IMR-90 (cell line): ENCODE data around the gene CDCP1. TPM values are rescaled to one million over a fixed set of nuclear protein-coding genes. Genes with fewer than 3 reads are reported as not detected.

ENCODE experiments used
- ATAC-seq: fragments of 200-7000 bp; cut with Tn5 transposase; 2 replicates; pipeline ENCODE4 v1.9.1; 2020; ENCODE audit warnings: low read depth, mild to moderate bottlenecking, moderate library complexity
- BruUV-seq: library from RNA; stranded (reverse); fragments of 400-500 nt; replicated peaks from 2 replicates; lab custom pipeline; 2021; lab: Mats Ljungman, UMichigan
- CTCF ChIA-PET: fragments of 300-600 bp; formaldehyde crosslinking; extraction: SDS; loops from one replicate; lab custom pipeline; 2021; ENCODE audit warnings: antibody characterized with exemption; lab: Yijun Ruan, JAX
- POLR2A ChIA-PET: fragments of 300-600 bp; sonication (Branson Sonifier 250); formaldehyde crosslinking; loops from one replicate; lab custom pipeline; 2022; ENCODE audit warnings: antibody characterized with exemption; ENCODE audit not compliant: unreplicated experiment; lab: Charles Lee
- DNase-seq: peaks from one replicate; pipeline ENCODE4 v3.0.0; 2013
- H2AFZ ChIP-seq: replicated peaks from 2 replicates; pipeline ENCODE3; 2013; ENCODE audit warnings: low read length, mild to moderate bottlenecking; ENCODE audit not compliant: poor library complexity
- H2AK5ac ChIP-seq: 2 replicates; pipeline ENCODE4 v1.6.1; 2013; ENCODE audit warnings: low read depth, low read length, inconsistent platforms
- H2AK9ac ChIP-seq: replicated peaks from 2 replicates; pipeline ENCODE3; 2013; ENCODE audit warnings: mild to moderate bottlenecking, low read depth, low read length, moderate library complexity; ENCODE audit not compliant: poor library complexity
- H2BK120ac ChIP-seq: 2 replicates; pipeline ENCODE4 v1.6.1; 2013; ENCODE audit warnings: low read depth, low read length, inconsistent platforms
- H2BK15ac ChIP-seq: 3 replicates; pipeline ENCODE4 v1.6.1; 2013; ENCODE audit warnings: low read depth, low read length, inconsistent platforms
- H2BK20ac ChIP-seq: 2 replicates; pipeline ENCODE4 v1.6.1; 2013; ENCODE audit warnings: low read depth, mild to moderate bottlenecking, inconsistent platforms, low read length, moderate library complexity
- H2BK5ac ChIP-seq: 2 replicates; pipeline ENCODE4 v1.6.1; 2013; ENCODE audit warnings: mild to moderate bottlenecking, low read depth, low read length, inconsistent platforms; ENCODE audit not compliant: poor library complexity, severe bottlenecking
- H3K14ac ChIP-seq: replicated peaks from 2 replicates; pipeline ENCODE4 v1.6.1; 2013; ENCODE audit warnings: low read depth, low read length, inconsistent platforms
- H3K18ac ChIP-seq: 2 replicates; pipeline ENCODE4 v1.6.1; 2013; ENCODE audit warnings: low read depth, low read length, control low read depth
- H3K23ac ChIP-seq: 2 replicates; pipeline ENCODE4 v1.6.1; 2013; ENCODE audit warnings: low read depth, low read length, inconsistent platforms
- H3K27ac ChIP-seq: 2 replicates; pipeline ENCODE4 v1.5.1; 2013; ENCODE audit warnings: mild to moderate bottlenecking, control low read depth, low read length; ENCODE audit not compliant: insufficient read depth
- H3K27me3 ChIP-seq: 2 replicates; pipeline ENCODE4 v1.6.1; 2013; ENCODE audit warnings: low read length; ENCODE audit not compliant: control insufficient read depth, insufficient read depth
- H3K36me3 ChIP-seq: 2 replicates; pipeline ENCODE4 v1.6.1; 2013; ENCODE audit warnings: low read length, mixed read lengths; ENCODE audit not compliant: control insufficient read depth, insufficient read depth
- H3K4ac ChIP-seq: 2 replicates; pipeline ENCODE4 v1.6.1; 2013; ENCODE audit warnings: low read depth, low read length, inconsistent platforms
- H3K4me1 ChIP-seq: 2 replicates; pipeline ENCODE4 v1.6.1; 2013; ENCODE audit warnings: low read length, mixed read lengths; ENCODE audit not compliant: control insufficient read depth, insufficient read depth
- H3K4me2 ChIP-seq: 2 replicates; pipeline ENCODE4 v1.6.1; 2013; ENCODE audit warnings: low read depth, mild to moderate bottlenecking, control low read depth, low read length, moderate library complexity
- H3K4me3 ChIP-seq: 2 replicates; pipeline ENCODE4 v1.5.1; 2013; ENCODE audit warnings: low read depth, mild to moderate bottlenecking, control low read depth, low read length, moderate library complexity; ENCODE audit not compliant: insufficient read depth
- H3K56ac ChIP-seq: 2 replicates; pipeline ENCODE4 v1.6.1; 2013; ENCODE audit warnings: low read length, inconsistent platforms; ENCODE audit not compliant: insufficient read depth; ENCODE audit errors: extremely low read depth
- H3K79me1 ChIP-seq, 2 experiments: 2 replicates each; pipeline ENCODE4 v1.6.1; 2013; ENCODE audit warnings: low read length in 2 of 2, inconsistent platforms in 1 of 2, low read depth in 1 of 2
- H3K9ac ChIP-seq: 2 replicates; pipeline ENCODE4 v1.6.1; 2013; ENCODE audit warnings: low read depth, low read length, control low read depth
- H3K9me1 ChIP-seq: 2 replicates; pipeline ENCODE4 v1.6.1; 2013; ENCODE audit warnings: low read length, inconsistent platforms; ENCODE audit not compliant: insufficient read depth
- H3K9me3 ChIP-seq: 2 replicates; pipeline ENCODE4 v1.6.1; 2013; ENCODE audit warnings: low read length; ENCODE audit not compliant: control insufficient read depth, insufficient read depth
- H4K20me1 ChIP-seq: 2 replicates; pipeline ENCODE4 v1.6.1; 2013; ENCODE audit warnings: low read length, inconsistent platforms; ENCODE audit not compliant: insufficient read depth
- H4K5ac ChIP-seq: 2 replicates; pipeline ENCODE4 v1.6.1; 2013; ENCODE audit warnings: mild to moderate bottlenecking, low read depth, low read length, control low read depth
- H4K8ac ChIP-seq, 2 experiments: 2 replicates each; pipeline ENCODE4 v1.6.1; 2013; ENCODE audit warnings: low read depth in 2 of 2, low read length in 2 of 2, control low read depth in 1 of 2, inconsistent platforms in 1 of 2
- H4K91ac ChIP-seq: 2 replicates; pipeline ENCODE4 v1.6.1; 2013; ENCODE audit warnings: low read depth, low read length, inconsistent platforms; ENCODE audit not compliant: insufficient read depth
- BHLHE40 ChIP-seq: fragments of 150-350 bp; IDR thresholded peaks from 2 replicates; pipeline ENCODE4 v1.6.1; 2016; ENCODE audit warnings: mild to moderate bottlenecking, low read depth, low read length
- CEBPB ChIP-seq: IDR thresholded peaks from 2 replicates; pipeline ENCODE4 v1.6.1; 2012; ENCODE audit warnings: low read depth, low read length, improper control_type of control experiment
- CHD1 ChIP-seq: IDR thresholded peaks from 2 replicates; pipeline ENCODE4 v1.6.1; 2012; ENCODE audit warnings: low read depth, low read length, improper control_type of control experiment
- CTCF ChIP-seq: conservative IDR thresholded peaks from 2 replicates; pipeline ENCODE4 v1.5.1; 2012; ENCODE audit warnings: mild to moderate bottlenecking, low read depth, low read length, improper control_type of control experiment
- ELK1 ChIP-seq: fragments of 150-350 bp; IDR thresholded peaks from 2 replicates; pipeline ENCODE4 v1.6.1; 2016; ENCODE audit warnings: low read depth, mild to moderate bottlenecking, low read length, moderate library complexity, borderline replicate concordance
- FOS ChIP-seq: fragments of 150-350 bp; IDR thresholded peaks from 2 replicates; pipeline ENCODE4 v1.6.1; 2016; ENCODE audit warnings: low read depth, low read length
- MAFK ChIP-seq: IDR thresholded peaks from 2 replicates; pipeline ENCODE4 v1.6.1; 2012; ENCODE audit warnings: low read depth, low read length, improper control_type of control experiment
- MAZ ChIP-seq: IDR thresholded peaks from 2 replicates; pipeline ENCODE4 v1.6.1; 2012; ENCODE audit warnings: low read depth, mild to moderate bottlenecking, low read length, improper control_type of control experiment, moderate library complexity, borderline replicate concordance
- MXI1 ChIP-seq: IDR thresholded peaks from 2 replicates; pipeline ENCODE4 v1.6.1; 2012; ENCODE audit warnings: low read depth, mild to moderate bottlenecking, low read length, moderate library complexity, borderline replicate concordance
- NFE2L2 ChIP-seq: fragments of 150-350 bp; IDR thresholded peaks from 2 replicates; pipeline ENCODE4 v1.6.1; 2016; ENCODE audit warnings: low read depth, mild to moderate bottlenecking, low read length
- POLR2A ChIP-seq: IDR thresholded peaks from 2 replicates; pipeline ENCODE4 v1.6.1; 2012; ENCODE audit warnings: mild to moderate bottlenecking, low read depth, low read length
- RAD21 ChIP-seq: IDR thresholded peaks from 2 replicates; pipeline ENCODE4 v1.6.1; 2012; ENCODE audit warnings: low read length, improper control_type of control experiment
- RCOR1 ChIP-seq: IDR thresholded peaks from 2 replicates; pipeline ENCODE4 v1.6.1; 2012; ENCODE audit warnings: mild to moderate bottlenecking, low read length, improper control_type of control experiment; ENCODE audit not compliant: insufficient replicate concordance
- RFX5 ChIP-seq: IDR thresholded peaks from 2 replicates; pipeline ENCODE4 v1.8.0; 2012; ENCODE audit warnings: low read depth, mild to moderate bottlenecking, low read length, moderate library complexity
- SMC3 ChIP-seq: fragments of 150-350 bp; IDR thresholded peaks from 2 replicates; pipeline ENCODE4 v1.6.1; 2016; ENCODE audit warnings: low read depth, mild to moderate bottlenecking, antibody characterized with exemption, low read length, moderate library complexity
- USF2 ChIP-seq: fragments of 150-350 bp; IDR thresholded peaks from 2 replicates; pipeline ENCODE4 v1.6.1; 2017; ENCODE audit warnings: mild to moderate bottlenecking, antibody characterized with exemption, low read length, low read depth
- WGBS, 2 experiments: methylation state at CpG; one replicate each; pipeline versions ENCODE4 v1.1.5 to v1.1.7; 2013; ENCODE audit warnings: missing lambda C conversion rate in 2 of 2; ENCODE audit not compliant: insufficient read length in 1 of 2; ENCODE audit errors: extremely low coverage in 2 of 2; 5-methylcytosine and 5-hydroxymethylcytosine counted together
- dilution Hi-C: fragments of 300-500 bp; cut with HindIII; formaldehyde crosslinking; loops from one replicate; pipeline ENCODE4 v1.14.3; 2018; ENCODE audit warnings: low sequenced_read_pairs; ENCODE audit not compliant: unreplicated experiment
- in situ Hi-C: fragments of 300-500 bp; cut with MboI; formaldehyde crosslinking; loops from 3 replicates; pipeline ENCODE4 v1.14.3; 2019; ENCODE audit warnings: low sequenced_read_pairs, inconsistent platforms, mixed read lengths
- intact Hi-C: fragments of 100-400 bp; cut with micrococcal nuclease; formaldehyde crosslinking; loops from 2 replicates; pipeline ENCODE4 v1.10.0; 2022
- polyA plus RNA-seq, 3 experiments: library from polyadenylated mRNA; depleted of rRNA; stranded (reverse); fragments of >200 nt; gene quantifications; 2 replicates each; pipeline ENCODE4 v1.2.3, GENCODE V29; 2012; ENCODE audit warnings: low replicate concordance in 1 of 3
- total RNA-seq: library from RNA; depleted of rRNA; stranded (reverse); fragments of >200 nt; gene quantifications from 2 replicates; pipeline ENCODE4 v1.2.3, GENCODE V29; 2012

The CDCP1 gene
- total and polyA plus RNA-seq, 2 of the 4 experiments (the other 2 are of a cell fraction) = 2.5 to 3.8 TPM

- dilution Hi-C loops (no loop called here), intact Hi-C loops (no loop called here), in situ Hi-C loops (no loop called here)
- peak overlapping the region; percentile 49; the same call in 2 of the 3 replicates for H2BK15ac ChIP-seq
- no peak overlapping the region for H2AFZ ChIP-seq
- WGBS, 2 experiments = 90% methylated on average over 2 of the region's 5 CpGs; no CpG with 5 or more reads in 1 of the 2 experiments
- peak overlapping the region; percentile 27 for H2BK20ac ChIP-seq
- no peaks in the 10 kb centered on the region for H3K36me3 ChIP-seq
- H2BK5ac ChIP-seq = no peak overlapping the region
- ATAC-seq (no peak), DNase-seq (no peak)
- POLR2A ChIA-PET = no interaction called here
- 0 out of 2 replicates have a peak overlapping the region, but pooled peaks have one; percentile 48 for H4K91ac ChIP-seq
- H3K4me2 ChIP-seq = no peak overlapping the region
- TF ChIP-seq ELK1 (no peak), MXI1 (no peak), NFE2L2 (no peak), CTCF (no peak), USF2 (no peak), CEBPB (no peak), FOS (no peak), MAFK (no peak), SMC3 (no peak), RCOR1 (no peak), POLR2A (no peak), RFX5 (no peak), CHD1 (no peak), MAZ (no peak), RAD21 (no peak), BHLHE40 (no peak)
- H4K8ac ChIP-seq = peak overlapping the region in 1 of 2 experiments; percentile 39; a peak in 1 of 4 replicates
- no TSS peak for BruUV-seq
- peaks cover 13% of the 10 kb centered on the region for H3K9me1 ChIP-seq
- H2AK9ac ChIP-seq = no peak overlapping the region
- peak overlapping the region; percentile 44; the same call in 1 of the 2 replicates for H3K18ac ChIP-seq
- no peak overlapping the region for H3K23ac ChIP-seq
- no peak overlapping the region for H3K56ac ChIP-seq
- no peak overlapping the region for H3K27ac ChIP-seq
- no peaks in the 10 kb centered on the region for H4K20me1 ChIP-seq
- H2BK120ac ChIP-seq = peak overlapping the region; percentile 39
- no peaks in the 10 kb centered on the region for H3K9me3 ChIP-seq
- H2AK5ac ChIP-seq = peak overlapping the region; percentile 75; the same call in 1 of the 2 replicates
- H4K5ac ChIP-seq = 0 out of 2 replicates have a peak overlapping the region, but pooled peaks have one; percentile 19
- peaks cover 10% of the 10 kb centered on the region for H3K4me1 ChIP-seq
- peak overlapping the region; percentile 13; the same call in 1 of the 2 replicates for H3K14ac ChIP-seq
- no peaks in the 10 kb centered on the region for H3K79me1 ChIP-seq
- no peak overlapping the region for H3K4me3 ChIP-seq
- H3K4ac ChIP-seq = peak overlapping the region; percentile 24
- no peaks in the 10 kb centered on the region for H3K27me3 ChIP-seq
- H3K9ac ChIP-seq = no peak overlapping the region
- CTCF ChIA-PET = no interaction called here
These were observed 39.3 kb upstream of the CDCP1 start for GRCh38 chr3:45185461-45185860.
